Endothelial cell (in vitro differentiated cells): Measurements from ENCODE around the gene MYL6. TPM values are rescaled to one million over a fixed set of nuclear protein-coding genes. Genes with fewer than 3 reads are reported as not detected.
"Not testable (repeated sequence)": the region's sequence is repeated elsewhere in the genome, so short reads cannot be mapped to it uniquely, and the experiment has no call there.

Source experiments
- DNase-seq: peaks from one replicate; pipeline ENCODE4 v3.0.0; 2021; ENCODE audit warnings: low spot score
- H3K27ac Mint-ChIP-seq: one replicate; pipeline ENCODE4 v1.8.0; 2021; ENCODE audit warnings: mixed read lengths, inconsistent platforms; ENCODE audit not compliant: unreplicated experiment
- H3K27me3 Mint-ChIP-seq: one replicate; pipeline ENCODE4 v1.8.0; 2021; ENCODE audit warnings: mild to moderate bottlenecking, moderate library complexity, mixed read lengths, inconsistent platforms; ENCODE audit not compliant: unreplicated experiment
- H3K36me3 Mint-ChIP-seq: one replicate; pipeline ENCODE4 v1.8.0; 2021; ENCODE audit warnings: mild to moderate bottlenecking, low read depth, mixed read lengths, inconsistent platforms; ENCODE audit not compliant: unreplicated experiment
- H3K4me1 Mint-ChIP-seq: one replicate; pipeline ENCODE4 v1.8.0; 2021; ENCODE audit warnings: mild to moderate bottlenecking, mixed read lengths, inconsistent platforms; ENCODE audit not compliant: unreplicated experiment
- H3K4me3 Mint-ChIP-seq: one replicate; pipeline ENCODE4 v1.8.0; 2021; ENCODE audit warnings: mild to moderate bottlenecking, mixed read lengths, inconsistent platforms; ENCODE audit not compliant: unreplicated experiment
- H3K9me3 Mint-ChIP-seq: one replicate; pipeline ENCODE4 v1.8.0; 2021; ENCODE audit warnings: mixed read lengths, inconsistent platforms; ENCODE audit not compliant: unreplicated experiment
- total RNA-seq: library from RNA; stranded (reverse); fragmentation: NEBNext Ultra II Directional; extraction: Animal tissue kit (Norgen Biotek cat#: 25700); gene quantifications from one replicate; pipeline ENCODE4 v1.2.1, GENCODE V29; 2021; ENCODE audit not compliant: unreplicated experiment
- TF ChIP-seq, protein P1 (sequence below): fragments of 200-600 bp; sonication (generic); IDR thresholded peaks from one replicate; pipeline ENCODE4 v1.5.0; 2021; ENCODE audit warnings: antibody characterized with exemption; ENCODE audit not compliant: unreplicated experiment

MYL6 gene
- total RNA-seq, 1 donor from 2014 or later = 2,481 TPM

DNA sequence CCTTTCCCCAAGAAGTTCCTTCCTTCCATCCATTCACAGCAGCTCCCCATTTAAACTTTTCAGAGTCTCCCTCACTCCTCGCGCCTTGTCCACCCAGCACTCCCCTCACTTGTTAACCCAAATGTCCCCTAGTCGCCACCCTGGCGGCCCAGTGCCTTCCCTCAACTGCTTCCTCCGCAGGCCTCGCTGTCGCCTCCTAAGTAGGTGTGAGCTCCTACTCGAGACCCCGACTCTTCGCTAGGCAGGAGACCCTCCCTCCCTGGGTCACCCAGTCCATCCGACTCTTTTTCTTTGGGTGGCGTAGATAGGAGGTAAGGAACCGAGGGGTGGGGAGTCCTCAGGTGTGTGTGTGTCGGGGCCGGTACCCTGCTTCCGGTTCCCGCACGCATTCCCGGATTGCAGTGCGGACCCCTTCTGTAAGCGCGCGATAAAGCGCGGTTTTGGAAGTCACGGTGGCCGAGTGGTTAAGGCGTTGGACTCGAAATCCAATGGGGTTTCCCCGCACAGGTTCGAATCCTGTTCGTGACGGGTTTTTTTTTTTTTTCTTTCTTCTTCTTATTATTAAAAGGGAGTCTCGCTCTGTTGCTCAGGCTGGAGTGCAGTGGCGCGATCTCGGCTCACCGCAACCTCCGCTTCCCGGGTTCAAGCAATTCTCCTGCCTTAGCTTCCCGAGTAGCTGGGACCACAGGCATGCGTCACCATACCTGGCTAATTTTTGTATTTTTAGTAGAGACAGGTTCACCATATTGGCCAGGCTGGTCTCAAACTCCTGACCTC, 31.9 kb downstream of the MYL6 start:
- Mint-ChIP-seq H3K27me3 (peaks cover 28% of the 10 kb centered on the region), H3K36me3 (peaks cover 26% of the 10 kb centered on the region), H3K4me3 (peak overlapping the region; percentile 97), H3K9me3 (no peaks in the 10 kb centered on the region), H3K27ac (peak overlapping the region; percentile 95), H3K4me1 (peaks cover 37% of the 10 kb centered on the region)
- TF ChIP-seq, protein P1, sequence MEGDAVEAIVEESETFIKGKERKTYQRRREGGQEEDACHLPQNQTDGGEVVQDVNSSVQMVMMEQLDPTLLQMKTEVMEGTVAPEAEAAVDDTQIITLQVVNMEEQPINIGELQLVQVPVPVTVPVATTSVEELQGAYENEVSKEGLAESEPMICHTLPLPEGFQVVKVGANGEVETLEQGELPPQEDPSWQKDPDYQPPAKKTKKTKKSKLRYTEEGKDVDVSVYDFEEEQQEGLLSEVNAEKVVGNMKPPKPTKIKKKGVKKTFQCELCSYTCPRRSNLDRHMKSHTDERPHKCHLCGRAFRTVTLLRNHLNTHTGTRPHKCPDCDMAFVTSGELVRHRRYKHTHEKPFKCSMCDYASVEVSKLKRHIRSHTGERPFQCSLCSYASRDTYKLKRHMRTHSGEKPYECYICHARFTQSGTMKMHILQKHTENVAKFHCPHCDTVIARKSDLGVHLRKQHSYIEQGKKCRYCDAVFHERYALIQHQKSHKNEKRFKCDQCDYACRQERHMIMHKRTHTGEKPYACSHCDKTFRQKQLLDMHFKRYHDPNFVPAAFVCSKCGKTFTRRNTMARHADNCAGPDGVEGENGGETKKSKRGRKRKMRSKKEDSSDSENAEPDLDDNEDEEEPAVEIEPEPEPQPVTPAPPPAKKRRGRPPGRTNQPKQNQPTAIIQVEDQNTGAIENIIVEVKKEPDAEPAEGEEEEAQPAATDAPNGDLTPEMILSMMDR = peak; percentile 60
- DNase-seq = peak; percentile 88

DNA sequence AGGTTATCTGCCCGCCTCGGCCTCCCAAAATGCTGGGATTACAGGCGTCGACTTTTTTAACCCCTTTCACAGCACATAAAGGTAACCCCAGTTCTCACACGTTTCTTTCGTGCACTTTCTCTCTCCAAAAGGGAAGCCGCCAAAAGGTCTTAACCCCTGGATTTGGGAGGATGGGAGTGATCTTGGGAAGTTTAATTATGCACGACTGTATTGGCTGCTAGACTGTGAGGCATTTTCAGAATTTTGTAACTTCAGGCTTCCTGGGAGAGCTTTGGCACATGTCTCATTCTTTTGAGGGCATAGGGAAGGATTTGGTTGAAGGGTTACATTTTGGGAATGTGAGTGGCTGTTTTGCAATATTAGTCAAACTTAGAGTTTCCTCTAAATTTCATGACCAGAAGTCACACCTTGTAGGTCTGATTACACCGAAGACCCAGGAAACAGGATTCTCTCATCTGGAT, 32.6 kb downstream of the MYL6 start:
- peak overlapping the region; percentile 95 for H3K27ac Mint-ChIP-seq
- peaks cover 36% of the 10 kb centered on the region for H3K4me1 Mint-ChIP-seq
- peaks cover 25% of the 10 kb centered on the region for H3K36me3 Mint-ChIP-seq
- no peak for DNase-seq
- H3K9me3 Mint-ChIP-seq = no peaks in the 10 kb centered on the region
- peaks cover 28% of the 10 kb centered on the region for H3K27me3 Mint-ChIP-seq
- peak overlapping the region; percentile 97 for H3K4me3 Mint-ChIP-seq
- TF ChIP-seq, protein P1 = no peak

- peaks cover 34% of the 10 kb centered on the region for H3K4me1 Mint-ChIP-seq
- H3K9me3 Mint-ChIP-seq = no peaks in the 10 kb centered on the region
- H3K4me3 Mint-ChIP-seq = no peak overlapping the region
- H3K27ac Mint-ChIP-seq = no peak overlapping the region
- no peak for DNase-seq
- H3K27me3 Mint-ChIP-seq = peaks cover 26% of the 10 kb centered on the region
- TF ChIP-seq, protein P1 = no peak
- peaks cover 17% of the 10 kb centered on the region for H3K36me3 Mint-ChIP-seq
These were observed 34.4 kb downstream of the MYL6 start for GRCh38 chr12:56192582-56192981.

DNA sequence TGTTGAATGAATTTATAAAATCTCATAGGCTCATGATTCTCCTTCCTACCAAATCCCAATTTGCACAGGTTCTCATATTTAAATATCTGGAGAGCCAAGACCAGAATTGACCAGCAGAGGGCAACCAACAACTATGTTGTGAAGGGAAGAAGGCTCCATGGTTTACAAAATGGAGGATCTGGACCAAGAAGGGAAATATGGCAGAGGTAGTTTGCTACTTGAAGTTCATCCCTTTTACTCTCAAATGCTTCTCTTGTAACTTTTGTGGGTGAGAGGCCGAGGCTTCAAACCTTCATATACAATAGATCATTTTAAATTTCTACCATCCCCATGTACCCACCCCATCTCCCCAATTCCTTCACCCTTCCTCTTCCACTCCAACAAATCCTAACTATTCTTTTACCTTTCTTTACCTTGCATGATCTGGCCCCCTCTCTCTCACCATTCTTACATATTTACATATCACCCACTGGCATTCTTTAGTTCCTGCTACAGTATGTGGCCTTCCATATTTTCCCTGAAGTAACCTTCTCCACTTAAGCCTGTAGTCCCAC, 34.9 kb downstream of the MYL6 start:
- Mint-ChIP-seq H3K4me3 (peak overlapping the region; percentile 12), H3K4me1 (peaks cover 34% of the 10 kb centered on the region), H3K27ac (peak overlapping the region; percentile 68), H3K36me3 (peaks cover 13% of the 10 kb centered on the region), H3K9me3 (no peaks in the 10 kb centered on the region), H3K27me3 (peaks cover 22% of the 10 kb centered on the region)
- DNase-seq = peak; percentile 77
- TF ChIP-seq, protein P1 = peak; percentile 86

- H3K4me3 Mint-ChIP-seq, H3K36me3 Mint-ChIP-seq, H3K27me3 Mint-ChIP-seq, DNase-seq, H3K9me3 Mint-ChIP-seq: not testable (repeated sequence)
- Mint-ChIP-seq H3K27ac (peak overlapping the region; percentile 90), H3K4me1 (peaks cover 30% of the 10 kb centered on the region)
These were observed 38.8 kb downstream of the MYL6 start for GRCh38 chr12:56196818-56197550.
